Panc1 (cell line): ENCODE data around the gene KRTAP5-3. TPM values are rescaled to one million over a fixed set of nuclear protein-coding genes. Genes with fewer than 3 reads are reported as not detected.

Source experiments
- ATAC-seq: fragments of 200-7000 bp; cut with Tn5 transposase; 2 replicates; pipeline ENCODE4 v1.9.1; 2020; ENCODE audit warnings: mild to moderate bottlenecking, moderate library complexity
- BruUV-seq: library from RNA; stranded (reverse); fragments of 400-500 nt; replicated peaks from 2 replicates; lab custom pipeline; 2021; lab: Mats Ljungman, UMichigan
- CTCF ChIA-PET: fragments of 300-600 bp; sonication (Branson Sonifier 250); formaldehyde crosslinking; loops from one replicate; lab custom pipeline; 2022; ENCODE audit warnings: antibody characterized with exemption; lab: Charles Lee
- POLR2A ChIA-PET: fragments of 300-600 bp; sonication (Branson Sonifier 250); formaldehyde crosslinking; loops from one replicate; lab custom pipeline; 2022; ENCODE audit warnings: antibody characterized with exemption; lab: Charles Lee
- DNase-seq: peaks from one replicate; pipeline ENCODE4 v3.0.0-alpha.2; 2010; ENCODE audit warnings: low read depth, low spot score
- H3K27ac ChIP-seq: 2 replicates; pipeline ENCODE4 v1.5.1; 2011; ENCODE audit warnings: mild to moderate bottlenecking, low read length, inconsistent platforms
- H3K27me3 ChIP-seq: fragments of 200-500 bp; sonication (Bioruptor generic); 2 replicates; pipeline ENCODE4 v1.6.0; 2014; ENCODE audit warnings: low read length, inconsistent platforms; ENCODE audit not compliant: control insufficient read depth, insufficient read depth
- H3K36me3 ChIP-seq: fragments of 200-500 bp; sonication (Bioruptor generic); 2 replicates; pipeline ENCODE4 v1.5.1; 2014; ENCODE audit warnings: inconsistent platforms, mild to moderate bottlenecking, low read length, moderate library complexity; ENCODE audit not compliant: control insufficient read depth, insufficient read depth
- H3K4me1 ChIP-seq: 2 replicates; pipeline ENCODE4 v1.5.1; 2011; ENCODE audit warnings: inconsistent platforms, mild to moderate bottlenecking, low read length, moderate library complexity; ENCODE audit not compliant: control insufficient read depth, insufficient read depth
- H3K4me3 ChIP-seq, 2 experiments: 2 replicates each; pipeline ENCODE4 v1.5.1; 2011 to 2012; ENCODE audit warnings: low read depth in 2 of 2, low read length in 2 of 2, mild to moderate bottlenecking in 2 of 2, inconsistent platforms in 1 of 2, moderate library complexity in 1 of 2
- H3K9me3 ChIP-seq: fragments of 200-500 bp; sonication (Bioruptor generic); 2 replicates; pipeline ENCODE4 v1.5.1; 2014; ENCODE audit warnings: low read depth, mild to moderate bottlenecking, inconsistent platforms, low read length, moderate library complexity; ENCODE audit not compliant: control insufficient read depth, insufficient read depth
- POLR2AphosphoS5 ChIP-seq: IDR thresholded peaks from 2 replicates; pipeline ENCODE4 v1.6.1; 2012; ENCODE audit warnings: mild to moderate bottlenecking, low read depth, low read length, moderate library complexity
- SIN3A ChIP-seq: IDR thresholded peaks from 2 replicates; pipeline ENCODE4 v1.6.1; 2012; ENCODE audit warnings: low read depth, mild to moderate bottlenecking, low read length, moderate library complexity, borderline replicate concordance; ENCODE audit not compliant: insufficient read depth
- TCF7L2 ChIP-seq: IDR thresholded peaks from 2 replicates; pipeline ENCODE4 v1.6.1; 2011; ENCODE audit warnings: mild to moderate bottlenecking, low read depth, low read length, inconsistent platforms
- in situ Hi-C: cut with HindIII; loops from 2 replicates; pipeline ENCODE4 v1.10.0; 2016; ENCODE audit warnings: low sequenced_read_pairs, low pct_unique_long_range_greater_than_20kb
- intact Hi-C: fragments of 100-400 bp; cut with micrococcal nuclease; formaldehyde crosslinking; loops from one replicate; pipeline ENCODE4 v1.10.0; 2022; ENCODE audit not compliant: unreplicated experiment
- total RNA-seq: library from RNA; stranded (reverse); gene quantifications from one replicate; pipeline ENCODE4 v1.2.1, GENCODE V29; 2021; ENCODE audit not compliant: unreplicated experiment
- TF ChIP-seq, protein P1 (sequence below), 2 experiments: IDR thresholded peaks; 2 replicates each; pipeline ENCODE4 v1.6.1; 2011 to 2012; ENCODE audit warnings: low read depth in 2 of 2, control low read depth in 1 of 2, low read length in 1 of 2, mild to moderate bottlenecking in 1 of 2, moderate library complexity in 1 of 2; ENCODE audit not compliant: insufficient read depth in 1 of 2
- TF ChIP-seq, protein P2 (sequence below): fragments of 450-650 bp; IDR thresholded peaks from 2 replicates; pipeline ENCODE4 v1.5.1; 2017; ENCODE audit warnings: mild to moderate bottlenecking

The KRTAP5-3 gene
- total RNA-seq, 1 experiment from 2014 or later, result not detected

DNA sequence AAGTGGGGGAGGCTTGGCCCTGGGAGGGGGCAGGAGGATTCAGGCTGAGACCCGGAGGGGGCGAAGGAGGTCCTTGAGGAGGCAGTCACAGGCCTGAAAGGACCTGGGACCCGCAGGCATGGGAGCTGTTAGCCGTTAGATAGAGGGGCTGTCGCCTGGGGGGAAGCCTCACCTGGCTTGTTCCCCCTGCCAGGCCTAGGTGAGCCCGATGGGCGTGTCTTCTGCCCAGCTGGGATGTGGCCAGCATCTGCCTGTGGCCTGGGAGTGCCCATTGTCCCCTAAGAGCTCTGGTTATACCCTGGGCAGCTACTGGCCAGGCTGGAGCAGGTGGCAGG, 34.4 kb downstream of the KRTAP5-3 start:
- BruUV-seq, result no TSS peak
- no peaks in the 10 kb centered on the region for H3K36me3 ChIP-seq
- no peaks in the 10 kb centered on the region; the same call in 1 of the 2 replicates for H3K27me3 ChIP-seq
- peaks cover 21% of the 10 kb centered on the region for H3K4me1 ChIP-seq
- peak; percentile 55 for DNase-seq
- ChIA-PET POLR2A (no interaction called here), CTCF (interaction anchor here (0.6 to 3.2 kb wide), 13 partner anchors 8 to 305 kb away, joined by 3 to 95 read pairs (median 4); no protein-coding TSS in a partner anchor)
- in situ Hi-C loops (no loop called here), intact Hi-C loops (no loop called here)
- TF ChIP-seq, protein P1, sequence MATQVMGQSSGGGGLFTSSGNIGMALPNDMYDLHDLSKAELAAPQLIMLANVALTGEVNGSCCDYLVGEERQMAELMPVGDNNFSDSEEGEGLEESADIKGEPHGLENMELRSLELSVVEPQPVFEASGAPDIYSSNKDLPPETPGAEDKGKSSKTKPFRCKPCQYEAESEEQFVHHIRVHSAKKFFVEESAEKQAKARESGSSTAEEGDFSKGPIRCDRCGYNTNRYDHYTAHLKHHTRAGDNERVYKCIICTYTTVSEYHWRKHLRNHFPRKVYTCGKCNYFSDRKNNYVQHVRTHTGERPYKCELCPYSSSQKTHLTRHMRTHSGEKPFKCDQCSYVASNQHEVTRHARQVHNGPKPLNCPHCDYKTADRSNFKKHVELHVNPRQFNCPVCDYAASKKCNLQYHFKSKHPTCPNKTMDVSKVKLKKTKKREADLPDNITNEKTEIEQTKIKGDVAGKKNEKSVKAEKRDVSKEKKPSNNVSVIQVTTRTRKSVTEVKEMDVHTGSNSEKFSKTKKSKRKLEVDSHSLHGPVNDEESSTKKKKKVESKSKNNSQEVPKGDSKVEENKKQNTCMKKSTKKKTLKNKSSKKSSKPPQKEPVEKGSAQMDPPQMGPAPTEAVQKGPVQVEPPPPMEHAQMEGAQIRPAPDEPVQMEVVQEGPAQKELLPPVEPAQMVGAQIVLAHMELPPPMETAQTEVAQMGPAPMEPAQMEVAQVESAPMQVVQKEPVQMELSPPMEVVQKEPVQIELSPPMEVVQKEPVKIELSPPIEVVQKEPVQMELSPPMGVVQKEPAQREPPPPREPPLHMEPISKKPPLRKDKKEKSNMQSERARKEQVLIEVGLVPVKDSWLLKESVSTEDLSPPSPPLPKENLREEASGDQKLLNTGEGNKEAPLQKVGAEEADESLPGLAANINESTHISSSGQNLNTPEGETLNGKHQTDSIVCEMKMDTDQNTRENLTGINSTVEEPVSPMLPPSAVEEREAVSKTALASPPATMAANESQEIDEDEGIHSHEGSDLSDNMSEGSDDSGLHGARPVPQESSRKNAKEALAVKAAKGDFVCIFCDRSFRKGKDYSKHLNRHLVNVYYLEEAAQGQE (IDR thresholded peaks at IDR 0.05; ENCODE audit: insufficient read depth in 1 of 2, low read depth in 2 of 2, low read length in 1 of 2), result no peak
- 0 out of 2 replicates have a peak, but pooled peaks have one; percentile 60 for TF ChIP-seq SIN3A
- no peak for TF ChIP-seq POLR2AphosphoS5
- TF ChIP-seq, protein P2, sequence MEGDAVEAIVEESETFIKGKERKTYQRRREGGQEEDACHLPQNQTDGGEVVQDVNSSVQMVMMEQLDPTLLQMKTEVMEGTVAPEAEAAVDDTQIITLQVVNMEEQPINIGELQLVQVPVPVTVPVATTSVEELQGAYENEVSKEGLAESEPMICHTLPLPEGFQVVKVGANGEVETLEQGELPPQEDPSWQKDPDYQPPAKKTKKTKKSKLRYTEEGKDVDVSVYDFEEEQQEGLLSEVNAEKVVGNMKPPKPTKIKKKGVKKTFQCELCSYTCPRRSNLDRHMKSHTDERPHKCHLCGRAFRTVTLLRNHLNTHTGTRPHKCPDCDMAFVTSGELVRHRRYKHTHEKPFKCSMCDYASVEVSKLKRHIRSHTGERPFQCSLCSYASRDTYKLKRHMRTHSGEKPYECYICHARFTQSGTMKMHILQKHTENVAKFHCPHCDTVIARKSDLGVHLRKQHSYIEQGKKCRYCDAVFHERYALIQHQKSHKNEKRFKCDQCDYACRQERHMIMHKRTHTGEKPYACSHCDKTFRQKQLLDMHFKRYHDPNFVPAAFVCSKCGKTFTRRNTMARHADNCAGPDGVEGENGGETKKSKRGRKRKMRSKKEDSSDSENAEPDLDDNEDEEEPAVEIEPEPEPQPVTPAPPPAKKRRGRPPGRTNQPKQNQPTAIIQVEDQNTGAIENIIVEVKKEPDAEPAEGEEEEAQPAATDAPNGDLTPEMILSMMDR, result no peak
- no peak for TF ChIP-seq TCF7L2
- H3K27ac ChIP-seq, result no peak overlapping the region
- peak; percentile 80 for ATAC-seq
- peak overlapping the region; percentile 41 to 59 for H3K4me3 ChIP-seq
- peaks cover 4% of the 10 kb centered on the region; the same call in 1 of the 2 replicates for H3K9me3 ChIP-seq

DNA sequence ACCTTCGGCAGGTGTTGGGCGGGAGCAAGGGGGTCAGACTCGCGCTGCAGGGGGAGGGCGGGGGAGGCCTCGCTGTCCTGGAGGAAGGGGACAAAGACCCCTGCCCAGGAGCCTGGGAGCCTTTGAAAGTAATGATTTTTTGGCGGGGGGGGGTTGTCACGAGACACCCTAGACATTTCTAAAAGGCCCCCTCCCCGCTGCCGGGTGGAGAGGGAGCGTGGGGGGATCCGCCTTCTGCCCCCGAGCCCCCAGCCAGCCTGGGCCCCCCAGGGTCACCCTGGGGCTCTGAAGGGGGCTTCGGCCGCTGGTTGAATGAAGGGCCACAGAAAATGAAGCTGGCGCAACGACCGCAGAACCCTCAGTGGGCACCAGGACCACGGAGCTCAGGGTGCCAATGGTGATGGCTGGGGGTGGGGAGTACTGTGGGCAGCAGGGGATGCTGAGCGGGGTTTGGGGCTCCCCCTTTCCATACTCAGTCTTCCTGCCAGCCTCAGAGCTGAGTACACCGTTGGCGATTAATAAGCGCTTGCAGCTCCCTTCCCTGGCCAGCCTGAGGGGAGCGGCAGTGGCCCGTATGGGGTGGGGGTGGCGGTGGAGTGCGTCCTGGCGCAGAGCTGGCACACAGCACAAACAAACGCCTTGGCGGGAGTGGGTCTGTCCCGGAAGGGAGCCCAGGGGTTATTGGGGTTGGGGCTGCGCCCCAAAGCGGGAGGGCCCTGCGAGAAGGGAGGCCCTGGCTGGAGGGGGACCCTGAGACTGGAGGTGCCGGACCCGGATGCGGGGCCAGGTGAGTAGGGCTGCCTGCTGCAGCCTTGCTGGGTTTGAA, 35.0 kb downstream of the KRTAP5-3 start:
- TF ChIP-seq, protein P1 (IDR thresholded peaks at IDR 0.05; ENCODE audit: insufficient read depth in 1 of 2, low read depth in 2 of 2, low read length in 1 of 2), result no peak
- TF ChIP-seq TCF7L2, result no peak
- no peak for TF ChIP-seq SIN3A
- ATAC-seq (peak; percentile 51), DNase-seq (no peak)
- ChIA-PET CTCF (interaction anchor here (0.6 to 3.2 kb wide), 12 partner anchors 9 to 303 kb away, joined by 3 to 95 read pairs (median 4); no protein-coding TSS in a partner anchor), POLR2A (no interaction called here)
- H3K9me3 ChIP-seq, result no peaks in the 10 kb centered on the region; the same call in 1 of the 2 replicates
- H3K36me3 ChIP-seq, result no peaks in the 10 kb centered on the region
- peaks cover 21% of the 10 kb centered on the region for H3K4me1 ChIP-seq
- H3K4me3 ChIP-seq, result peak overlapping the region; percentile 41 to 59
- H3K27me3 ChIP-seq, result no peaks in the 10 kb centered on the region; the same call in 1 of the 2 replicates
- in situ Hi-C loops (no loop called here), intact Hi-C loops (no loop called here)
- H3K27ac ChIP-seq, result no peak overlapping the region
- BruUV-seq, result TSS peak; percentile 84
